ENCODE data around the gene SHD. TPM values are rescaled to one million over a fixed set of nuclear protein-coding genes. Genes with fewer than 3 reads are reported as not detected.
"Not testable (repeated sequence)": the region's sequence is repeated elsewhere in the genome, so short reads cannot be mapped to it uniquely, and the experiment has no call there.

SHD gene, protein sequence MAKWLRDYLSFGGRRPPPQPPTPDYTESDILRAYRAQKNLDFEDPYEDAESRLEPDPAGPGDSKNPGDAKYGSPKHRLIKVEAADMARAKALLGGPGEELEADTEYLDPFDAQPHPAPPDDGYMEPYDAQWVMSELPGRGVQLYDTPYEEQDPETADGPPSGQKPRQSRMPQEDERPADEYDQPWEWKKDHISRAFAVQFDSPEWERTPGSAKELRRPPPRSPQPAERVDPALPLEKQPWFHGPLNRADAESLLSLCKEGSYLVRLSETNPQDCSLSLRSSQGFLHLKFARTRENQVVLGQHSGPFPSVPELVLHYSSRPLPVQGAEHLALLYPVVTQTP
- 0.74 and 0.82 TPM in 2 replicates for total RNA-seq
- long read RNA-seq, result 0 reads

DNA sequence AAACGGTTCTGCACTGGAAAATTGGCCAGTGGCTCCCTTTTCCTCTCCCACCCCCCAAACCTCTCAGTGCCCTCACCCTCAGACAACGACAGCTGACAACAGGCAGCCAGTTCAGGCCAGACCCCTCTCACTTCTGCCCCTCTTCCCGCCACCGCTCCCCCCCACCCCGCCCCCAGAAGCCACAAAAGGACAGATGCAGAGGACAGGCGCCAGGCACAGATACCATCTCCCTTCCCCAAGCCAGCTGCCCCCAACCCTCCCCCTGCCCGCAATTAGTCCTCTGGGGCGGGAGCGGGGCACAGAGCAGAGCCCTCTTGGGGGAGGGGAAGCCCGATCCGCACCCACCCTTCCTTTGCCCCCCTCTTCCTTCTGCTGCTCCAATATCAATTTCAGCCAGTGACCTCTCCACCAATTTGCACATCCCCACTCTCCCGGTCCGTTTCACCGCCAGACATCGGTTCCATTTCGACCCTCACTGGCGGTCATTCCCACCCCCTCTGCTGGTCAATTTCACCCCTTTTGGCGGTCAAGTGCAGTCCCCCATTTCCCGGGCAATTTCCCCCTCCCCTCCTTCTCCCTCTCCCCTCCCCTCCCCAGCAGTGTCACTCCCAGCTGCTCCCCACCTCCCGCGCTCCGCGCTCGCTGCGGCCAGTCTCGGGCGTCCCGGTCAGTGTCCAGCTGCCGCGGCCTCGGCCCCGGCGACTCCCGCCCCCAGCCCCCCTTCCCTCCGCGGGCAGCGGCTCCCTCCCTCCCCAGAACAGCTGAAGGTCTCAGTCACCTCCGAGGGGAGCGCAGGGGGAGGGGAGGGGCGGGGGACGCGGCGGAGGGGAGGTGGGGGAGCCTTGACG is at the start of gene SHD:
TSS of gene SHD (plus strand) at position 848 of the 848 bp plus-strand sequence. CDS start 798 bp downstream, outside the sequence.
- peak within 1 kb of the TSS; percentile 37 for H3K27ac Mint-ChIP-seq
- peak within 1 kb of the TSS; percentile 68 for H3K4me3 Mint-ChIP-seq (ENCODE audit: low read depth)
- no peaks in the 10 kb centered on the region for H3K36me3 Mint-ChIP-seq (ENCODE audit: insufficient read depth)
- no peak for DNase-seq (ENCODE audit: low spot score, unreplicated experiment)
- no peaks in the 10 kb centered on the region for H3K9me3 Mint-ChIP-seq (ENCODE audit: low read depth)
- TF ChIP-seq, protein P1, sequence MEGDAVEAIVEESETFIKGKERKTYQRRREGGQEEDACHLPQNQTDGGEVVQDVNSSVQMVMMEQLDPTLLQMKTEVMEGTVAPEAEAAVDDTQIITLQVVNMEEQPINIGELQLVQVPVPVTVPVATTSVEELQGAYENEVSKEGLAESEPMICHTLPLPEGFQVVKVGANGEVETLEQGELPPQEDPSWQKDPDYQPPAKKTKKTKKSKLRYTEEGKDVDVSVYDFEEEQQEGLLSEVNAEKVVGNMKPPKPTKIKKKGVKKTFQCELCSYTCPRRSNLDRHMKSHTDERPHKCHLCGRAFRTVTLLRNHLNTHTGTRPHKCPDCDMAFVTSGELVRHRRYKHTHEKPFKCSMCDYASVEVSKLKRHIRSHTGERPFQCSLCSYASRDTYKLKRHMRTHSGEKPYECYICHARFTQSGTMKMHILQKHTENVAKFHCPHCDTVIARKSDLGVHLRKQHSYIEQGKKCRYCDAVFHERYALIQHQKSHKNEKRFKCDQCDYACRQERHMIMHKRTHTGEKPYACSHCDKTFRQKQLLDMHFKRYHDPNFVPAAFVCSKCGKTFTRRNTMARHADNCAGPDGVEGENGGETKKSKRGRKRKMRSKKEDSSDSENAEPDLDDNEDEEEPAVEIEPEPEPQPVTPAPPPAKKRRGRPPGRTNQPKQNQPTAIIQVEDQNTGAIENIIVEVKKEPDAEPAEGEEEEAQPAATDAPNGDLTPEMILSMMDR (IDR thresholded peaks at IDR 0.05; ENCODE audit: unreplicated experiment), result no peak
- peaks cover 43% of the 10 kb centered on the region for H3K27me3 Mint-ChIP-seq
- peaks cover 4% of the 10 kb centered on the region for H3K4me1 Mint-ChIP-seq (ENCODE audit: low read depth)

DNA sequence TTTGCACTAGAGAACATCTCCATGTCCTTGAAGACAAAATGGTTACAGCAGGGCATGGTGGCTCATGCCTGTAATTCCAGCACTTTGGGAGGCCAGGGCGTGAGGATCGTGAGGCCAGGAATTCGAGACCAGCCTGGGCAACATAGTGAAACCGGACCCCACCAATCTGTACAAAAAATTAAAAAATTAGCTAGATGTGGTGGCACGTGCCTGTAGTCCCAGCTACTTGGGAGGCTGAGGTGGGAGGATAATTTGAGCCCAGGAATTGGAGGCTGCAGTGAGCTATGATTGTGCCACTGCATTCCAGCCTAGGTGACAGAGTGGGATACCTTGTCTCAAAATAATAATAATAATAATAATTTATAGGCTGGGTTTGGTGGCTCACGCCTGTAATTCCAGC is 48.8 kb upstream of the SHD start:
- H3K9me3 Mint-ChIP-seq (ENCODE audit: low read depth); H3K4me3 Mint-ChIP-seq (ENCODE audit: low read depth); DNase-seq (ENCODE audit: low spot score, unreplicated experiment); H3K4me1 Mint-ChIP-seq (ENCODE audit: low read depth); H3K27ac Mint-ChIP-seq; H3K27me3 Mint-ChIP-seq; H3K36me3 Mint-ChIP-seq (ENCODE audit: insufficient read depth): not testable (repeated sequence)

DNA sequence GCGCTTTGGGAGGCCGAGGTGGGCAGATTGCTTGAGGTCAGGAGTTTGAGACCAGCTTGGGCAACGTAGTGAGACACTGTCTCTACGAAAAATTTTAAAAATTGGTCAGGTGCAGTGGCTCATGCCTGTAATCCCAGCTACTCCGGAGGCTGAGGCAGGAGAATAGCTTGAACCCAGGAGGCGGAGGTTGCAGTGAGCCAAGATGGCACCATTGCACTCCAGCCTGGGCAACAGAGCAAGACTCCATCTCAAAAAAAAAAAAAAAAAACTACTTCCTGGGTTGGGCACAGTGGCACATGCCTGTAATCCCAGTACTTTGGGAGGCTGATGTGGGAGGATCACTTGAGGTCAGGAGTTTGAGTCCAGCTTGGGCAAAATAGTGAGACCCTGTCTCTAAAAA is 47.5 kb upstream of the SHD start:
- not testable (repeated sequence) for H3K27ac Mint-ChIP-seq; H3K4me3 Mint-ChIP-seq (ENCODE audit: low read depth); DNase-seq (ENCODE audit: low spot score, unreplicated experiment); H3K27me3 Mint-ChIP-seq; H3K9me3 Mint-ChIP-seq (ENCODE audit: low read depth); H3K36me3 Mint-ChIP-seq (ENCODE audit: insufficient read depth); H3K4me1 Mint-ChIP-seq (ENCODE audit: low read depth)

DNA sequence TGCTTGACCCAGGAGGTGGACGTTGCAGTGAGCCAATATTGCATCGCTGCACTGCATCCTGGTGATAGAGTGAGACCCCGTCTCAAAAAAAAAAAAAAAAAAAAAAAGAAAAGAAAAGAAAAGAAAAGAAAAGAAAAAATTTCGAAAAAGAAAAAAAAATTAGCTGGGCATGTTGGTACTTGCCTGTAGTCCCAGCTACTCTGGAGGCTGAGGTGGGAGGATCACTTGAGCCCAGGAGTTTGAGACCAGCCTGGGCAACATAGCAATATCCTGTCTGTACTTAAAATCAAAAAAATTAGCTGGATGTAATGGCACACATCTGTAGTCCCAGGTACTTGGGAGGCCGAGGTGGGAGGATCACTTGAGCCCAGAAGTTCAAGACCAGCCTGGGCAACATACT is 46.9 kb upstream of the SHD start:
- not testable (repeated sequence) for H3K27ac Mint-ChIP-seq; H3K36me3 Mint-ChIP-seq (ENCODE audit: insufficient read depth); H3K9me3 Mint-ChIP-seq (ENCODE audit: low read depth); H3K4me1 Mint-ChIP-seq (ENCODE audit: low read depth); DNase-seq (ENCODE audit: low spot score, unreplicated experiment); H3K27me3 Mint-ChIP-seq; H3K4me3 Mint-ChIP-seq (ENCODE audit: low read depth)

DNA sequence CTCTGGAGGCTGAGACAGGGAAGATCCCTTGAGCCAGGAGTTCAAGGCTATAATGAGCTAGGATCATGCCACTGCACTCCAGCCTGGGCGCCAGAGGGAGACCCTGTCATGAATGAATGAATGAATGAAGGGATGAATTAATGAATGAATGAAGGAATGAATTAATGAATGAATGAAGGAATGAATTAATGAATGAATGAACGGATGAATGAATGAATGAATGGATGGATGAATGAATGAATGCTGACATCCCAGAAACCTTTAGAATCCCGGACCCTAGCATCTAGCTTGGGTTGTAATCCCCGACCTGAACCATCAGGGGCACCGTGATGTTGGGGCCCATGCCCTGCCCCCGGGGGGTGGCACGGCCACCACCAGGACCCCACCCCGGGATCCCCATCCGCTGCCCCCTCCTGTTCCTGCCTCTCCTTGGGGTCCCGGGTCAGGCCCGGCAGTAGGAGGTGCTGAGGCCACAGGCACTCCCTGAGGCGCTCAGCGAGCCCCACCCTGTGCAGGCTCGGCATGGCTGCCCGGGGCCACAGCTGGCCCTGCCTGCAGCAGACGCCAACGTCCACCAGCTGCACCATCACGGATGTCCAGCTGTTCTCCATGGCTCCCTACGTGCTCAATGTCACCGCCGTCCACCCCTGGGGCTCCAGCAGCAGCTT is 46.3 kb upstream of the SHD start:
- H3K27ac Mint-ChIP-seq, result no peak overlapping the region
- H3K27me3 Mint-ChIP-seq, result peaks cover 9% of the 10 kb centered on the region
- no peak overlapping the region for H3K4me3 Mint-ChIP-seq (ENCODE audit: low read depth)
- no peaks in the 10 kb centered on the region for H3K9me3 Mint-ChIP-seq (ENCODE audit: low read depth)
- DNase-seq (ENCODE audit: low spot score, unreplicated experiment), result no peak
- no peaks in the 10 kb centered on the region for H3K36me3 Mint-ChIP-seq (ENCODE audit: insufficient read depth)
- TF ChIP-seq, protein P1 (IDR thresholded peaks at IDR 0.05; ENCODE audit: unreplicated experiment), result no peak
- no peaks in the 10 kb centered on the region for H3K4me1 Mint-ChIP-seq (ENCODE audit: low read depth)

DNA sequence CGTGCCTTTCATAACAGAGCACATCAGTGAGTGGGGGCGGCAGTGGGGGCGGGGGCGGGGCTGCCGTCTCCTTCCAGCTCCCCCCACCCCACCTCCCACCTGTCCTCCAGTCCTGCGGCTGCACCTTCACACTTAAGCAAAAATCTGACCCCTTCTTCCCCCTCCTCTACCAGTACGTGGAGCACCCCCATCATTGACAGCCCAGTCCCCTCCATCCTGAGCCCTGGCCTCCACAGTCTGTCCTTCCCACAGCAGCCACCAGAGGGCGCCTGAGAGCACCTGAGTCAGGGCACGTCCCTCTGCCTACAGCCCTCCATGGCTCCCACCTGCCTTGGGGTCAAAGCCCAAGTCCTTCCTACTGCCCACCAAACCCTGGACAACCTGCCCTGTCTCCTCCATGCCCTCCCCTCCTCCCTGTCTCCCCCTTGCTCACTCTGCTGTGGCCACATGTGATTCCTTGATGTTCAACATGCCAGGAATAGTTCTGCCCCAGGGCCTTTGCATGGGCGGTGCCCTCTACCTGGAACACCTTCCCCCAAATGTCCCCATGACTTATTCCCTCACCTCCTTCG is 45.7 kb upstream of the SHD start:
- TF ChIP-seq, protein P1 (IDR thresholded peaks at IDR 0.05; ENCODE audit: unreplicated experiment), result peak; percentile 67

More for the DNA sequence above, 45.7 kb upstream of the SHD start:
- Mint-ChIP-seq H3K36me3 (ENCODE audit: insufficient read depth) (no peaks in the 10 kb centered on the region), H3K27me3 (peaks cover 9% of the 10 kb centered on the region), H3K27ac (no peak overlapping the region), H3K4me3 (ENCODE audit: low read depth) (no peak overlapping the region), H3K9me3 (ENCODE audit: low read depth) (no peaks in the 10 kb centered on the region), H3K4me1 (ENCODE audit: low read depth) (no peaks in the 10 kb centered on the region)
- DNase-seq (ENCODE audit: low spot score, unreplicated experiment), result peak; percentile 58
